Fibroblast of mammary gland (primary cell): ENCODE measurements around the gene UBTD2.

ENCODE experiments used
- DNase-seq: peaks from one replicate; pipeline ENCODE4 v3.0.0-alpha.2; 2010; ENCODE audit warnings: low read depth
- H3K4me3 ChIP-seq: 2 replicates; pipeline ENCODE4 v1.5.1; 2011; ENCODE audit warnings: low read depth, mild to moderate bottlenecking, low read length, moderate library complexity; ENCODE audit not compliant: control insufficient read depth
- CTCF ChIP-seq: conservative IDR thresholded peaks from 2 replicates; pipeline ENCODE4 v1.5.1; 2011; ENCODE audit warnings: low read depth, low read length, inconsistent platforms; ENCODE audit not compliant: control insufficient read depth, insufficient read depth

The UBTD2 gene

GRCh38 chr5:172166030-172166826 is 117.3 kb downstream of the UBTD2 start:
- TF ChIP-seq CTCF, result no peak
- no peak overlapping the region for H3K4me3 ChIP-seq
- DNase-seq, result no peak

- no peak overlapping the region for H3K4me3 ChIP-seq
- TF ChIP-seq CTCF, result no peak
- DNase-seq, result no peak
Measured at GRCh38 chr5:172165465-172165864, 118.1 kb downstream of the UBTD2 start.

GRCh38 chr5:172164769-172165212 is 118.8 kb downstream of the UBTD2 start:
- H3K4me3 ChIP-seq, result no peak overlapping the region
- TF ChIP-seq CTCF, result no peak
- DNase-seq, result peak; percentile 52

GRCh38 chr5:172163346-172163745 is 120.2 kb downstream of the UBTD2 start:
- no peak for TF ChIP-seq CTCF
- peak; percentile 39 for DNase-seq
- no peak overlapping the region for H3K4me3 ChIP-seq

GRCh38 chr5:172162987-172163343 is 120.6 kb downstream of the UBTD2 start:
- DNase-seq, result no peak
- H3K4me3 ChIP-seq, result no peak overlapping the region
- TF ChIP-seq CTCF, result no peak

- no peak for DNase-seq
- no peak overlapping the region for H3K4me3 ChIP-seq
- no peak for TF ChIP-seq CTCF
Measured at GRCh38 chr5:172162323-172162986, 121.1 kb downstream of the UBTD2 start.
